Measurements from ENCODE around the gene DNM1. TPM values are rescaled to one million over a fixed set of nuclear protein-coding genes. Genes with fewer than 3 reads are reported as not detected.
A peak's percentile ranks its signal among the peaks of the same experiment; 100 is the strongest.
"Not testable (repeated sequence)": the region's sequence is repeated elsewhere in the genome, so short reads cannot be mapped to it uniquely, and the experiment has no call there.

Gene DNM1
- total RNA-seq, 4 donors from 2014 or later: 6.9 to 11.4 (median 9.0) TPM

DNA sequence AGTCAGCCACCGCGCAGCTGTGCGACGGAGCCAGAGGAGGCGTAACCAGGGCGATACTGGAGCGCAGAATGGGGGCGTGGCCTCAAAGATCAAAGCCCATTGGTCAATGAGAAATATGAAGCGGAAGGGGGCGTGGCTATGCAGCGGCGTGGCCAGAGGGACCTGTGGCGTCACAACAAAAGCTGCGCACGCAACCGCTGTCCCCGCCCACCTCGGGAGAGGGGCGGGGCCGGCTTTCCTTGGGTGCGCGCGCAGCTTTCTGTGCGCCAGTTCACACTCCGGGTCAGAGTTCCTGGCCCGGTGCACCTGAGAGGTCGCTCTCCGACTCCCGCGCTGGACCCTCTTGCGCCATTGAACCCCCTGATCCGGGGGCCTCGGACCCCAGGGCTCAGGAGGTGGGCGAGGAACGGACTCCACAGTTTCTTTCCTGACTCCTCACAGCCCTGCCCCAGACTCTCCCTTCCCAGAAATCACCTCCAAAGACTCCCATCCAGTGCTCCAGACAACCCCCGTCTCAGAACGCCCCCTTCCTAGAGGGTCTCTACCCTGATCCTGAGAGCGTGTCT lies 72.9 kb downstream of the DNM1 start, which contains the start of gene SWI5:
TSS of gene SWI5 (plus strand) at position 269 of the 566 bp plus-strand sequence.
- peak; percentile 100 for DNase-seq (ENCODE audit: low spot score in 2 of 2)
- intact Hi-C loops (cut with DNase I; ENCODE audit: low total_unique reads): no loop called here
- WGBS, 2 donors: 0% methylated on average over 26 to 37 of the region's 38 CpGs
- TF ChIP-seq, protein P1, sequence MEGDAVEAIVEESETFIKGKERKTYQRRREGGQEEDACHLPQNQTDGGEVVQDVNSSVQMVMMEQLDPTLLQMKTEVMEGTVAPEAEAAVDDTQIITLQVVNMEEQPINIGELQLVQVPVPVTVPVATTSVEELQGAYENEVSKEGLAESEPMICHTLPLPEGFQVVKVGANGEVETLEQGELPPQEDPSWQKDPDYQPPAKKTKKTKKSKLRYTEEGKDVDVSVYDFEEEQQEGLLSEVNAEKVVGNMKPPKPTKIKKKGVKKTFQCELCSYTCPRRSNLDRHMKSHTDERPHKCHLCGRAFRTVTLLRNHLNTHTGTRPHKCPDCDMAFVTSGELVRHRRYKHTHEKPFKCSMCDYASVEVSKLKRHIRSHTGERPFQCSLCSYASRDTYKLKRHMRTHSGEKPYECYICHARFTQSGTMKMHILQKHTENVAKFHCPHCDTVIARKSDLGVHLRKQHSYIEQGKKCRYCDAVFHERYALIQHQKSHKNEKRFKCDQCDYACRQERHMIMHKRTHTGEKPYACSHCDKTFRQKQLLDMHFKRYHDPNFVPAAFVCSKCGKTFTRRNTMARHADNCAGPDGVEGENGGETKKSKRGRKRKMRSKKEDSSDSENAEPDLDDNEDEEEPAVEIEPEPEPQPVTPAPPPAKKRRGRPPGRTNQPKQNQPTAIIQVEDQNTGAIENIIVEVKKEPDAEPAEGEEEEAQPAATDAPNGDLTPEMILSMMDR (IDR thresholded peaks at IDR 0.05): no peak
- TF ChIP-seq POLR2A (IDR thresholded peaks at IDR 0.05): peak in 1 of 2 donors; percentile 92
- H3K4me3 ChIP-seq (ENCODE audit: low read depth, poor library complexity, severe bottlenecking): peak within 1 kb of the TSS; percentile 88

DNA sequence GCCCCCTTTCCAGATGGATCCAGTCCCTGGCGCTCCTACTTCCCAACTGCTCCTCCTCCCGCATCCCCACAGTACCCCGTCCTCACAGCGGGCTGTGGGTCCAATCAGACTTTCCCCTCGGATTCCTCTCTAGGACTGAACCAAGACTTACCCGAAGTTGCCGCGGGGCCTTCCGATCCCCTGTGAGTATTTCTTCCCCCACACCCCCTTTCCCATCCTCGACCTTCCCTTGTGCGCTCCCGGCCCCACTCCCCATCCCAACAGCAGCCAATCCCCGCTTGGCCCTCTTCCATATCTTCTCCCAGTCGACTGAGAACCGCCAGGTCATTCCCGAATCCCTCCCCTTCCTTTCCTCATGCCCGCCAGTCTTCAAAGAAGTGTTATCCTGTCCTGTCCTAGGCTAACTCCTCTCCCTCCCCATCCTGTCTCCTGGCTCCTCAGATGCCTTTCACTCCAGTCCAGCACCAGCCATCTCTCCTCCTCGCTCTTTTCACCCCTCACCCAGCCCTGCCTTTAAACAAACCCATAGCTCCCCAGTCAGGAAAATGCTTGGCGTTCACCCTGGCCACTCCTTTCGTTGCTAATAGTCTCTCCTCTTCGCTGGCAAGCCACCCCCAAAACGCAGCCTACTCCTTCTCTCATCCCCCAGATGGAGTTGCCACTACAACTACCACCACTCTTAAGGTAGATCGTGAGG lies 73.5 kb downstream of the DNM1 start:
- peak overlapping the region; percentile 52 for H3K4me3 ChIP-seq (ENCODE audit: low read depth, poor library complexity, severe bottlenecking)
- DNase-seq (ENCODE audit: low spot score in 2 of 2): no peak
- 7% methylated on average over 23 of the region's 23 CpGs for WGBS, 2 donors
- TF ChIP-seq, protein P1 (IDR thresholded peaks at IDR 0.05): no peak
- no peak for TF ChIP-seq POLR2A (IDR thresholded peaks at IDR 0.05)
- intact Hi-C loops (cut with DNase I; ENCODE audit: low total_unique reads): no loop called here

DNA sequence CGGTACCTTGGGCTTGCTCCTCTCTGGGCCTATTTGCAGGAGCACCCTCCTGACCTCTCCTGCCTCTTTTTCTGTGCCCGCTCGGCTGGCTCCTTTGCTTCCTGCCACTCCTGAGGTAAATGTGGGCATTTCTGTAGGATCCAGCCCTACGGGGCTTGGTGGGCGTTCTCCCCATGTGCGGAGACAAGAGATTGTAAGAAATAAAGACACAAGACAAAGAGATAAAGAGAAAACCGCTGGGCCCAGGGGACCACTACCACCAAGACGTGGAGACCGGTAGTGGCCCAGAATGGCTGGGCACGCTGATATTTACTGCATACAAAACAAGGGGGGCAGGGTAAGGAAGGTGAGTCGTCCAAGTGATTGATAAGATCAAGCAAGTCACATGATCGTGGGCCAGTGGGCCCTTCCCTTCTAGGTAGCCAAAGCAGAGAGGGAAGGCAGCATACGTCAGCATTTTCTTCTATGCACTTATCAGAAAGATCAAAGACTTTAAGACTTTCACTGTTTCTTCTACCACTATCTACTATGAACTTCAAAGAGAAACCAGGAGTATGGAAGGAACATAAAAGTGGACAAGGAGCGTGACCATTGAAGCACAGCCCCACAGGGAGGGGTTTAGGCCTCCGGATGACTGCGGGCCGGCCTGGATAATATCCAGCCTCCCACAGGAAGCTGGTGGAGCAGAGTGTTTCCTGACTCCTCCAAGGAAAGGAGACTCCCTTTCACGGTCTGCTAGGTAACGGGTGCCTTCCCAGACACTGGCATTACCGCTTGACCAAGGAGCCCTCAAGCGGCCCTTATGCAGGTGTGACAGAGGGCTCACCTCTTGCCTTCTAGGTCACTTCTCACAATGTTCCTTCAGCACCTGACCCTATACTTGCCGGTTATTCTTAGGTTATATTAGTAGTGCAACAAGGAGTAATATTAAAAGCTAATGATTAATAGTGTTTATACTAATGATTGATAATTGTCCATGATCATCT lies 76.2 kb downstream of the DNM1 start:
- 73 to 80% methylated on average over 22 of the region's 22 CpGs for WGBS, 2 donors
- DNase-seq (ENCODE audit: low spot score in 2 of 2); intact Hi-C loops (cut with DNase I; ENCODE audit: low total_unique reads); H3K4me3 ChIP-seq (ENCODE audit: low read depth, poor library complexity, severe bottlenecking): not testable (repeated sequence)

DNA sequence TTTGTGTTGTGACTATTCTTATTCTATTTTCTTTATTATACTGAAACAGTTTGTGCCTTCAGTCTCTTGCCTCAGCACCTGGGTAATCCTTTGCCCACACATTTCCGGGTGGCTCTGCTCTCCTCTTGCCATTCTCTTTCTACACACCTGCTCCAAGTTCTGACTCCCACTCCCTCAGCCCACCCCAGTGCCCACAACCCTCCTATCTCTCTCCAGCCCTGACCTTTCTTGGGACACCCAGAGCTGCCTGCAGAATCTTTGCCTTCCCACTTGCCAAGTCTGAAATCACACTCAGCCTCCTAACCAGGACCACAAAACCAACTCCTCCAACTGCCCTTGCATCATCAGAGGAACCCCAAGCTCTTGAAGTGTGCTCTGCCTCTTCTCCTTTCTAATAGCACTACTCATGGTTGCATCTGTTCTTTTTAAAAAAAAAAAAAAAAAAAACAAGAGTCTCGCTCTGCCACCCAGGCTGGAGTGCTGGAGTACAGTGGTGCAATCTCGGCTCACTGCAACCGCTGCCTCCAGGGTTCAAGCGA lies 77.0 kb downstream of the DNM1 start:
- intact Hi-C loops (cut with DNase I; ENCODE audit: low total_unique reads): no loop called here
- no peak for DNase-seq (ENCODE audit: low spot score in 2 of 2)
- 92 to 93% methylated on average over 5 of the region's 5 CpGs for WGBS, 2 donors
- H3K4me3 ChIP-seq (ENCODE audit: low read depth, poor library complexity, severe bottlenecking): no peak overlapping the region
- TF ChIP-seq, protein P1 (IDR thresholded peaks at IDR 0.05): no peak
- TF ChIP-seq POLR2A (IDR thresholded peaks at IDR 0.05): no peak

DNA sequence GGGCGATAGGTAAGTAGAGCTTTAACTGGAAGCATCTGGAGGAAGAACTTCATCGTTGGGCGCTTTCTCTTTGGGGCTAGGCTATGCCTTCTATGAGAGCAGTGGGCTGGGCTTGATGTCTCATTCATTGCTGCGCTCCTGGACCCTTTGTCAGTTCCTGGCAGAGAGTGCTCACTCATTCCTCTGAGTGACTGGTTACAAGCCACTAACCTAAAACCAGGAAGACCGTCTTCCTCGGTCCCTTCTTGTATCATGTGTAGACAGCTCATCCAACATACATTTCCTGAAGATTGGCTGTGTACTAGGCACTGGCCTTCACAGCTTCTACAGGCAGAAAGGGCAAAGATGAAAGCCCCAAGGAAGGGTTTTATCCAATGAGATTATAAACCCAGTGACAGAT lies 79.3 kb downstream of the DNM1 start:
- 96 to 97% methylated on average over 6 of the region's 6 CpGs for WGBS, 2 donors
- no peak for TF ChIP-seq POLR2A (IDR thresholded peaks at IDR 0.05)
- TF ChIP-seq, protein P1 (IDR thresholded peaks at IDR 0.05): no peak
- intact Hi-C loops (cut with DNase I; ENCODE audit: low total_unique reads): no loop called here

More for the DNA sequence above, 79.3 kb downstream of the DNM1 start:
- DNase-seq (ENCODE audit: low spot score in 2 of 2): no peak
- H3K4me3 ChIP-seq (ENCODE audit: low read depth, poor library complexity, severe bottlenecking): no peak overlapping the region
